HCT116 (cell line): ENCODE measurements around the gene NACAD. TPM values are rescaled to one million over a fixed set of nuclear protein-coding genes. Genes with fewer than 3 reads are reported as not detected.

Experiments used
- ATF3 ChIP-seq: IDR thresholded peaks from 2 replicates; pipeline ENCODE4 v1.6.1; 2012
- CEBPB ChIP-seq: IDR thresholded peaks from 2 replicates; pipeline ENCODE4 v1.6.1; 2012; ENCODE audit warnings: low read depth
- CTCF ChIP-seq, 3 experiments: fragments of 200-600 bp in 1 of 3; sonication (generic) in 1 of 3; IDR thresholded peaks in 2 of 3; conservative IDR thresholded peaks in 1 of 3; 2 replicates each; pipeline ENCODE4 v1.5.1; 2012 to 2017; ENCODE audit warnings: low read depth in 2 of 3, low read length in 2 of 3, antibody characterized with exemption in 1 of 3, borderline replicate concordance in 1 of 3, control low read depth in 1 of 3, mild to moderate bottlenecking in 1 of 3, mixed read lengths in 1 of 3, mixed run types in 1 of 3, moderate library complexity in 1 of 3; ENCODE audit not compliant: insufficient read depth in 1 of 3
- EGR1 ChIP-seq: IDR thresholded peaks from 2 replicates; pipeline ENCODE4 v1.6.1; 2012; ENCODE audit warnings: low read depth
- ELF1 ChIP-seq: IDR thresholded peaks from 2 replicates; pipeline ENCODE4 v1.6.1; 2012; ENCODE audit warnings: low read depth, borderline replicate concordance
- EZH2phosphoT487 ChIP-seq: fragments of 200-600 bp; IDR thresholded peaks from 2 replicates; pipeline ENCODE4 v1.6.1; 2018; ENCODE audit warnings: antibody characterized with exemption, borderline replicate concordance
- FOSL1 ChIP-seq: IDR thresholded peaks from 2 replicates; pipeline ENCODE4 v1.6.1; 2012; ENCODE audit warnings: low read depth
- JUND ChIP-seq: IDR thresholded peaks from 2 replicates; pipeline ENCODE4 v1.6.1; 2012
- MAX ChIP-seq: IDR thresholded peaks from 2 replicates; pipeline ENCODE4 v1.6.1; 2012
- POLR2A ChIP-seq: IDR thresholded peaks from 2 replicates; pipeline ENCODE4 v1.7.0; 2011; ENCODE audit warnings: borderline replicate concordance; ENCODE audit not compliant: insufficient read depth, insufficient read length; ENCODE audit errors: extremely low read depth
- SP1 ChIP-seq: IDR thresholded peaks from 2 replicates; pipeline ENCODE4 v1.6.1; 2012; ENCODE audit warnings: low read depth
- YY1 ChIP-seq: IDR thresholded peaks from 2 replicates; pipeline ENCODE4 v1.6.1; 2011; ENCODE audit warnings: low read length, low read depth, moderate library complexity, mild to moderate bottlenecking; ENCODE audit not compliant: insufficient replicate concordance; ENCODE audit errors: extremely low read depth
- ZNF274 ChIP-seq: fragments of 200-500 bp; sonication (Bioruptor generic); IDR thresholded peaks from 2 replicates; pipeline ENCODE4 v1.6.1; 2014; ENCODE audit warnings: mild to moderate bottlenecking, low read depth, low read length, inconsistent platforms
- total RNA-seq: library from RNA; stranded (reverse); gene quantifications from one replicate; pipeline ENCODE4 v1.2.1, GENCODE V29; 2021; ENCODE audit not compliant: unreplicated experiment

The NACAD gene
- total RNA-seq, 1 experiment from 2014 or later, result 0.05 TPM

- TF ChIP-seq SP1 (peak; percentile 88), YY1 (peak; percentile 88), EGR1 (peak; percentile 90), ELF1 (peak; percentile 86), ATF3 (no peak), JUND (peak; percentile 20; the same call in 1 of the 2 replicates), FOSL1 (no peak), CTCF (IDR thresholded peaks at IDR 0.05 in 2 of 3, conservative IDR thresholded peaks at IDR 0.05 in 1 of 3; ENCODE audit: borderline replicate concordance in 1 of 3, insufficient read depth in 1 of 3, low read depth in 2 of 3, low read length in 2 of 3) (peak; percentile 15 to 40 (median 40); a peak in 5 of 6 replicates), EZH2phosphoT487 (no peak), POLR2A (peak; percentile 86), MAX (peak; percentile 100), CEBPB (no peak), ZNF274 (no peak)
- TF ChIP-seq, all 23 proteins: peak for 15
These were observed 22.8 kb upstream of the NACAD start, which contains the start of gene TBRG4 (continued) for GRCh38 chr7:45111298-45112223.
